ENCODE data around the gene ACSS1.
"Not testable (repeated sequence)": the region's sequence is repeated elsewhere in the genome, so short reads cannot be mapped to it uniquely, and the experiment has no call there.

The ACSS1 gene

DNA sequence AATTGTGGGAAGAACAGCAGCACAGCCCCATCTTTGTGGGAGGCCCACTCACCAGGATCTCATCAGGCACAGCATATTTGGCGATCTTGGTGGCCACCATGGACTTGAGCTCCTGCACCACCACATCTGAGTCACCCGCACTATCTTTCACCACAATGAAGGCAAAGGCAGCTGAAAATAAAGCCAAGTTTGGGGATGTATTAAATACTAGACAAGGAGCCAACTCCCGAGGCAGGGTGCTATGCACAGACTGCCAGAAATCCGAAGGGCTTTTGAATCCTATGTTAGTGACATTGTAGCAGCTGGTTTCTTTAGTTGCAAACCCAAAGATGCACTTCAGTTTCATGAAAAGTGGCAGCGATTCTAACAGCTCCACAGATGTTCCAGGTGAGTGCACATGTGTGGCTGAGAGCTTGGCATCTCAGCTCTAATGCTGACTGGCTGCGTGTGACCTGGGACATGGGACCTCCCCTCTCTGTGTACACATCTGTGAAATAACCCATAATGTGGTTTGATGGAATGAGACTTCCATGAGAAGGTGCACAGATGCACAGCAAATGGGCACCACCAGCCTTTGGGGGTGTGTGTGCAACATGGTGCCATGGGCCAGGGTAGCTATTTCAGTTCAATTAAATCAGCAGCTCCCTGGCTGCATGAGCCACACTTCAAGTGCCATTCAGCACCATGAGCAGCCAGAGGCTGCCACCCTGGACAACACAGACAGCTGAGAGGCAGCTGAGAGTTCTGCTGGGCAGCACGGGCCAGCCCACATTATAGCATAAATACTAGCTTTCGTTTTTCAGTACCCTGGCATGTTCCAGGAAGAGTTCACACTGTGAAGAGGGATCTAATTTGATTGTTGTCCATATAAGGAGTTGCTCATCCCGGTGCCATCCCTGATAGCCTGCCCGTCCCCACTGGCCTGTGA is 48.5 kb downstream of the ACSS1 start:
- no peak for DNase-seq

DNA sequence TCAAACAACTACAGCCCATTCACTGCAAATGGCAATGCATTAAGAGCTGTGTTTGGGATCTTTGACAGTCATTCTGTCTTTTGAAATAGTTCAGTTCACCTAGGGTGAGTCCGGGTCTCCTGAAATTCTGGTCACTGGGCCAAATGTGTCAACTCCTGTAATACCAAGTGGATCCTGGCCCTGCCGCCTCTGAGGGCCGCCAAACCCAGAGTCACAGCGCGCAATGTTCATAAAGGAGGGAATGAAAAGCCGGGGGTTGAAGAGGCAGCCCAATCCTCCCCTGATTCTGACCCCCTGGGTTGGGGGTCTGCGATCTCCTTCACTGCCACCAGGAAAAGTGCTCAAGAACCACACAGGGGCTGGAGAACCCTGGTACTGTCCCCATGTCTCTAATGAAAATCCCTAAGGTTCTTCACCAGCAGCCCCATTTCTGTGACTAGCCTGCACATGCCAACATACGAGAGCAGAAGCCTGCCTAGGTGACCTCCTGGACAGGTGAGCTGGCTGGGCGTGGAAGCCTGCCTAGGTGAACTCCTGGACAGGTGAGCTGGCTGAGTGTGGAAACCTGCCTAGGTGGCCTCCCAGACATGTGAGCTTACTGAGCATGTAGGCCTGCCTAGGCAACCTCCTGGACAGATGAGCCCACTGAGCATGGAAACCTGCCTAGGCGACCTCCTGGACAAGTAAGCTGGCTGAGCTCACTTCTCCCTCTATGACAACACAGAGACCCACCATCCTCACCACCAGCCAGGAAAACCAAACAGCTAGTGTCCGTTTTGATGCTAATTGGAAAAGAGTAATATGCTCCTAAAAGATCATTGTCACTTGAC is 49.3 kb downstream of the ACSS1 start:
- no peak for DNase-seq

DNA sequence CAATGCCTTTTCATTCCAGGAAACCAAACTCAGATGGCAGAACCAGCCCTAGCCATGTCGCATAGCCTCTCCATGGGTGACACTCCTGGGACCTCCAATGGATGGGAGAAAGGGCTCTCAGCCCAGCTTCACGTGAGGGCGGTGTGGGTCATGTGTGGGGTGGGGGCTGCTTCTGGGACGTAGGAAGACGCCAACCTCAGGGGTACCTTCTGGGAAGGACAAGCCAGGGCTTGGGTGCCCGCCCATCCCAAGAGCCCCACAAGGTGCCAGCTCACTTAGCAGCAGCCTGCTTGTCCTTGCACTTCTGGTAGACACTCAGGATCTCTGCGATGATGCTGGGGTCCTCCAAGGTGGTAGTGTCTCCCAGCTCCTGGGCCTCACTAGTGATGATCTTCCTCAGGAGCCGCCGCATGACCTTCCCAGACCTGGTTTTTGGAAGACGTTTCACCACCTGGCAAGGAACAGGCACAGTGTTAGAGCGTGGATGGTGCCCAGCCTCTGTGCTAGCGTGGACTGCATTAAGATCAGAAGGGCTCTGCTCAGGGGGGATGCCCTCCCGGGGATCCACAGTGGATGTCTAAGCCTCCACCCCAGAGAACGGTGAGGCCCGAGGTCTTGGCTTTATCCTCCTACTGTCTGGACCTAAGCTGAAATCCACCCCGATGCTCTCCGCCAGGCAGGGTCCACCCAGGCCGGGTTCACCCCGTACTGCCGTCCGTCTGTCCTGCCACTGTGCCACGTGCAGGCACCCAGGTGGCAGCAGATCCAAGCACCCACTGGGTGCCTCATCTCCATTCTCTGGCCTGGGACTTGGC is 50.2 kb downstream of the ACSS1 start:
- no peak for DNase-seq

DNA sequence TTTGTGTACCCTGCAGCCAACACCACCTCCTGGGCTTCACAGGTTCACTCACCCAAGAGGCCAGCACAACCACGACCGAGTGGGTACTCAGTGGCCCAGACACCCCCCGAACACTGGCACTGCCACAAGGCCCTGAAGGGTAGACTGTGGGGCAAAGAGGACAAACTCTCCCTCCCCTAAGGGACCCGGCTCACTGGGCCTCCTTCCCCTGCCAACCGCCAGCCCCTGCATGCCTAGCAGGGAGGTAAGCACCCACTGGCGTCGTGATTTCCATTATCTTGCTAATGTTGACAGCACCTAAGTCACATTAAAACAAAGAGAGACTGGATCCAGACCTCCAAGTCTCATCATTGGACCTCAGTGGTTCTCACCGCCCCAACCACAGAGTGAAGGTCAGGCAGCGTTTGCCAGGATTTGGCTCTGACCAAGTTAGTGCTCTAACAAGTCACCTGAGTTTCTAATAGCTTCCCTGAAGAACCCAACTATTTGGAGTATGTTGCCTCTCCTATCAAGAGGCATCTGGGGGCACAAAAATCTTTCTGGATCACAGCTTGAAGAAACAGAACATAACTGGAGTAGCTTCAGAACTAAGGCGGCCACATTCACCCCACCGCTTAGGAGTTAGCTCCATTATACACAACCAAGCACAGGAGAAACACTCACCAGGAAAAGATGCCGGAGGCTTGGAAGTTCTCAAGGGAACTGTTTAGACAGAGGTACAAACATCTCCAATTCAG is 51.3 kb downstream of the ACSS1 start:
- DNase-seq, result no peak

DNA sequence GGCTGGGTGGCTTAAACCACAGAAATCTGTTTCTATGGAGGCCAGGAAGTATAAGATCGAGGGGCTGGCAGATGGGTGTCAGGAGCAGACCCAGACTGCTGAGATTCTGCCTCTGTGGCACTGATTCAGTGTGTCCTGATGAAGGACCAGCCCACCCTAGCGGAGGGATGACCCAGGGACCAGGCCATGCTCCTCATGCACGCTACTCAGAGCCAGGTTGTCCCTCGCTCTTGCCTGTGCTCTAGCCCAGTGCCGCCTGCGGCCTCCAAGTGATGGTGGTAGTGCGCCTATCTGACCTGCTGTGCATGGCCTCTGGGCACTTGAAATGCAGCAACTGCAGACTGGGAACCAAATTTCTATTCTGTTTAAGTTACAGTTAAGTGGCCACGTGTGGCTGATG is 52.3 kb downstream of the ACSS1 start:
- no peak for DNase-seq

DNA sequence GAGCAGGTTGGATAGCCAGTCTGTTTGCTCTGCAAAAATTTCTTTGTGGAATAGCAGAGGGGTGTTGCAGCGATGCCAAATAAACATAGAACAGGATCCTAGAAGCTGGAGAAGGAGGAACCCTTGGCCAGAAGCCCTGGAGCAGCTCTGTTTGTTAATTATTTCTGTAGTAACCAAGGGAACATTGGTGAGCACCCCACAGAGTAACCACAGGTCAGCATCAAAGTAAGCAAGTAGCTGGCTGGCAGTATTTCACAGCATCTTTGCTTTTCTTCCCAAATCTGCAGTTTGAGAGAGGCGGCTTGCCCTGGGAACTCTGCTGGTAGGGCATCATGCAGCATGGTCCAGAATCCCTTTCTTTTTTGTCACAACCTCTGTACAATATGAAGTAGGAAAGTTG is 52.7 kb downstream of the ACSS1 start:
- DNase-seq, result peak in 1 of 2 donors; percentile 27

DNA sequence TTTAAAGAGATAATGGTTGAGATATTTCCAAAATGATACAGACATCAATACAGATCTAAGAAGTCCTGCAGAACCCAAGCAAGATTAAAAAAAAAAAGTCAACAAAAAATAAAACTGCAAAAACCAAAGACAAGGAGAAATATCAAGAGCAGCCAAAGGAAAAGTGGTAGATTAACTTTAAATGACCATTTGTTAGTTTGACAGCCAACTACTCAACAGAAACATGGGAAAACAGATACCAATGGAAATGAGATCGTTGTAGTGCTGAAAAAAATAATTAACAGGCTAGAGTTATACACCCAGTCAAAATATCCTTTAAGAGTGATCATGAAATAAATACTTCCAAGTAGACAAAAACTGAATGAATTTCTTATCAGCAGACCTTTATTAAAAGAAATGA is 54.9 kb downstream of the ACSS1 start:
- DNase-seq, result no peak

DNA sequence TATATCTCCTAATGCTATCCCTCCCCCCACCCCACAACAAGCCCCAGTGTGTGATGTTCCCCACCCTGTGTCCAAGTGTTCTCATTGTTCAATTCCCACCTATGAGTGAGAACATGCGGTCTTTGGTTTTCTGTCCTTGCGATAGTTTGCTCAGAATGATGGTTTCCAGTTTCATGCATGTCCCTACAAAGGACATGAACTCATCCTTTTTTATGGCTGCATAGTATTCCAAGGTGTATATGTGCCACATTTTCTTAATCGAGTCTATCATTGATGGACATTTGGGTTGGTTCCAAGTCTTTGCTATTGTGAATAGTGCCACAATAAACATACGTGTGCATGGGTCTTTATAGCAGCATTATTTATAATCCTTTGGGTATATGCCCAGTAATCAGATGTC is 56.6 kb downstream of the ACSS1 start:
- DNase-seq, result not testable (repeated sequence)

DNA sequence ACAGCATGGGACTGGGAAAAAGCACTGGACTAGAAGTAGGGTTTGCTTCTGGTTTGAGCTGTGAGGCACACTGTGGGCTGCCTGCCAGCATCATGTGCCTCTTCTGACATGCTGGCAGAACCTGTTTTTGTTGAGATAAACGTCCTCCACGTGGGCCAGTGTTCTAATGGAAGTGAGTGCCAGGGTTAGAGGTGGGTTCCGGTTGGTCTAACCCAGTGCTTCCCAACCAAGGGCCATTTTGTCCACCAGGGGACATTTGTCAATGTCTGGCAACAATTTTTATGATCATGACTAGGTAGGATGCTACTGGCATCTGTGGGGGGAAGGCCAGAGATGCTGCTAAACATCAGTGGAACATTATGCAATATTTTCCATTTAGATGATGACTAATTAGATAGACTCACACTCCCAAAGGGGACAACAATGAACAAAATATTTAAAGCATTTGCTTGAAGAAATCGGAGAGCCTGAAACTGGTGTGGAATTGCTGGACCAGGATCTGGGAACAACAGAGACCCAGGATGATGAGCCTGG is 57.6 kb downstream of the ACSS1 start:
- no peak for DNase-seq

DNA sequence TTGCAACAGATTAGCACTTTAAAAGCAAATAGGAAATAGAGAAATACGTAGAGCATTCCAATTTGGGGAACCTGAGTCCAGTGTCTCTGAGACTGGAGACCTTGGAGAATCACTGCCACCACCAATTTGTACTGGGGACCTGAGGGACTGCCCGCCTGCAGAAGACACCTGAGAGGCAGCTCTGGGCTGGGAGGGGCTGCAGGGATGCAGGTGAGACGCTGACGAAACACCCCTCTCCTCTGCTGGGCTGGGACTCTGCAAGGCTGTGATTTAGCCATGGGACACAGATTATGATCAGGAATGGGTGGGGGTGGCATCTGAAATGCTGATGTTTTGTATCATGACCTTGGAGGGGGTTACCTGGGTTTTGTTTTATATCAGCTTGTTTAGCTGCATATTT is 58.4 kb downstream of the ACSS1 start:
- no peak for DNase-seq

DNA sequence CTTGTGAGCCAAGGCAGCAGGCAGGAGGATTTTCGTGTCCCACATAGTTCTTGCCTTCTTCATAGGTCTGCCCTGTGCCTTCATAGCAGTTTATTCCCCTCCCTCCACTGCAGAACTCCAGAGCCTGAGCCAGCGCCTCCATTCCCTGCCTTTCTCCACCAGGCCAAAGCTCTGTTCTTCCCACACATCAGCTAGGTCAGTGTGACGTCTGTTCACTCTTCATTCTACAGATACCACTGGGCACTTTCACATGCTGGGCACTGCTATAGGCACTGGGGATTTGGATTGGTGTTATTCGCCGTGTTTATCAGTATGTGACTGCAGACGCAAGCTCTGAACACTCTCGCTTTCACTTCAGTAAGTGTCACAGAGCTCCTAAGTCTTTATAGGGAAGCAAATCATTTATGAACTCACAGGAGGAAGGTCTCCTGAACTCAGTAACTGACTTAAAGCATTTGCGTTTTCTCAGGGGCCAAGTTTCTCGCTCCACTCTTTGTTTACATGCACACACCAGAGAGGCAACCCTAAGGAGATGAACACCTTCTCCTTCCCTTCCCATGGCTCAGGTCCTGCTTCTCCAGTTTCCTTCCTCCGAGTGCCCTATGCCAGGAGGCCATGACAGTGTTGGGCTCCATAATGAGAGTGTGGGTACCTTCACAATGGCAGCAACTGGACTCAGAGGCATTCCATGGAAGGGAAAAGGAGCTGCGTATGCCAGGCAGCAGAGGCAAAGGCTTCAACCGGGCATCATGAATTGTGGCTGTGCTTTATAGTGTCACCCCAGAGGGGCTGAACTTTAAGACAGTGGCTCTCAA is 59.1 kb downstream of the ACSS1 start:
- DNase-seq, result no peak

DNA sequence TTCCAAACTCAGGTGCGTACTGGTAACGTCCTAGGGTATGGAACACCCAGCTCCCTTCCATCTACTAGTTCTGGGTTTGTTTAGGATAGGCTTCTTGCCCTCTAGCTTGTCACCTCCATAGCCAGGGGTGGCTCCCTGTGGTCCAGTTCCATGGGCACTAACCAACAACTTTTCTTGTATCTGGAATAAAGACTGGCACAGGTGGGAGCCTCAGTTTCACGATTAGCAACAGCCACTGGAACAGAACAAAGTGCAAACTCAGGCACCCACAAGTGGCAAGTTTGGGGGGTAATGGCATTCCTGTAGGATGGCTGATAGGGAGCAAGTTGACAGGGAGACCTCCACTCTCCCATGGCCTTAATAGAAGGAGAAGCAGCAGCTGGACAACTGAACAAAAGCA is 59.8 kb downstream of the ACSS1 start:
- DNase-seq, result no peak

DNA sequence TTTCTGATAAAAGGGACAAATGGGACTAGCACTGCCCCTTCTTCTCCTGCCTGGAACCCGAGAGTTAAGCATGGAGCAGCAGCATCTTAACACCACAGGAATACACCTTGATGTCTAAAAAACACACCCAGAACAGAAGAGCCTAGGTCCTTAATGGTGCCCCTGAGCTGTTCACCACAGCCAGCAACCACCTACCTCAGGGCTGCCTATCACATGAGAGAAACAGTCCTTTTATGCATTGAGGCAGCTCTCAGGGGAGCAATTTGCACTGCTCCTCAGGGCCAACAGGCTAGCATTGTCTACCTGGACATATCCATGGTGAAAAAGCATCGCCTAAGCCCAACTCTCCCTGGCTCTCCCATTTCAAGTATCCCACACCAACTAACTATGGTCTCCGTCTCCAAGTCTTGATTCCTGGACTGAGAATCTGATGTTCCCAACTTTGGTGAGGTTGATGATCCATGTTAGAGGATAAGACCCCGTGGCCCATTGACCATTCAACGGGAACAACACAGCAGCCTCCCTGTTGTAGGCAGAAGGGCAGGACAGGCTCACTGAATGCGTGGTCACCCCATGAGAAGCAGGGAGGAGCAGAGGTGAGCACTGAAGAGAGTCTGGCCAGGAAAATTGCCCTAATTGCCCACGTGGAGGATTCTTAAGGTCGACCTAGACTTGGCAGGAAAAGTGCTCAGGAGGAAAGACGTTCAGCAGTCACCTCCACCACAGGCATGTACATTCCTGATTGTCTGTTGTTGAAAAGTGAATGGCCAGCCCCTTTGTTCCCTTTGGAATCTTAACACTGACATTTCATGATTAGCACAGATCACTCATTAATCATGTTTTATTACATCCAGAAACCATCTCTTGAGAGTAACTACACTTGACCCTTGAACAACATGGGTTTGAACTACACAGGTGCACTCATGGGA is 61.2 kb downstream of the ACSS1 start:
- DNase-seq, result no peak

DNA sequence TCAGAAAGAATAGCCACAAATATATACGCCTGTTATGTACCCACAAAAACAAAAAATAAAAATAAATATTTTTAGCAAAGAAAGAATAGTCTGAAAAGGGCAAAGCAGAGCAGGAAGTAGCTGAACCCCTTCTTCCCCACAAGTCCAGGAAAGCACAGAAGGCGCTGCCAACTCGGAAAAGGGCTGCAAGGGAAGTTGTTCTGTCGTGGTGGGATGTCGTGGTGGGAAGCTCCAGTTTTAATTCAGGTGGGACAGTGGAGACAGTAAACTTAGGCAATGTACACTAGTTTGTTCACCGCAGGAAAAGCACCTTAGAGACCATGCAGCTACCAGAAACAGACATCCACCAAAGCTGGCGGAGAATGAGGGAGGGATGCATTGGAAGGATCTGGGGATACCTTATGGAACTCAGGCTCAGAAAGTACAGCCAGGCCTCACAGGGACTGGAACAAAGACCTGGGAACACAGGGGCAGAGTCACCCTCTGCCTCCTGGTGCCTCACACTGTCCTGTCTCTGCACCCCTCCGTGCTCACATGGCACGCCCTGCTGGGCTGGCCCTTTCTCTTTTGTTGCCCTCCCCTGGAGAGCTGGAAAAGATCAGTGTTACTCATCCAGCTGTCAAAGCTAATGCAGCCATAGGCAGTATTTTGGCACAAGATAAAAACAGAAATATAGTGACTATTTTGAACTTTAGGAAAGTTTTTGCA is 62.0 kb downstream of the ACSS1 start:
- DNase-seq, result no peak

DNA sequence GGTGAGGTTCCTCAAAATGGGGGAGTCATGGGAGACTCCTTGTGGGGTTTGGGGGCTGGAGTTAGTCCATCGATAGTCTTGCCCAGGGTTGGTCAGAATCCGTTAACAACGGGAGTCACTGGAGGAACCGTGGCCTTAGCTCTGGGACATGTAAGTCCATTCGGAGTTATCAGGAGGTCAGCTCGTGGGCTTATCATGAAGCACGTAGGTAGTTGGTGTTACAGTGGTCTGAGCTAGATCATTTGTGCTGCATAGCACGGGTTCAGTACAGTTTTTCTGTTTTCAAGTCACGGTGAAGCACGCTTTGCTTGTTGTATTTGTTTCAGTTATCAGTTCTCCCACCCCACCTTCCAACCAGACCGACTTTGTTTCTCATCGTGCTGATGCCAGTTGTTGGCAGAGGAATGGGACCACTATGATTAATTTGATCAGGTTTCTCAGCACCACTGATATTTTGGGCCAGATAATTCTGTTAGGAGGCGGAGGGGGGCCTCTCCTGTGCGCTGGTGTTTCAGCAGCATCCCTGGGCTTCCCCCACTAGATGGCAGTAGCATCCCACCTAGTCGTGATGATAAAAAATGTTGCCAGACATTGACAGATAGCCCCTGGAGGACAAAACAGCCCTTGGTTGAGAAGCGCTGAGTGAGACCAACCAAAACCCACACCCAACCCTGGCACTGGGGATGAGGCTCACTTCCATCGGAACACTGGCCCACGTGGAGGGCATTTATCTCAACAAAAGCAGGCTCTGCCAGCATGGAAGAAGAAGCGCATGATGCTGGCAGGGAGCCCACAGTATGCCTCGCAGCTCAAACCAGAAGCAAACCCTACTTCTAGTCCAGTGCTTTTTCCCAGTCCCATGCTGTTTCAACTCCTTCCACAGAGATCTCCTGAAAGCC is 63.2 kb downstream of the ACSS1 start:
- DNase-seq, result peak; percentile 83 to 86

DNA sequence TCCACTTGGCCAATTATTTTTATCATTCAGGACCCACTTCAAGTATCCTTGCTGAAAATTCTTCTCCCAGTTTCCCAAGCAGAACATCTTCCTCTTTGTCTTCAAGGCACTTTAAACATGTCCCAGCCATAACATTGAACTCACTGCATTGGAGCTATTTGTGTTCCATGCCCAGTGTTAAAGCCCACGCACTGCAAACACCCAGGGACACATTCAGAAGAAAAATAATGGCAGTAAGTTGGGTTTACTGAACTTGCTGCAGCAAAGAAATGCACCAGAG is 63.8 kb downstream of the ACSS1 start:
- DNase-seq, result no peak

DNA sequence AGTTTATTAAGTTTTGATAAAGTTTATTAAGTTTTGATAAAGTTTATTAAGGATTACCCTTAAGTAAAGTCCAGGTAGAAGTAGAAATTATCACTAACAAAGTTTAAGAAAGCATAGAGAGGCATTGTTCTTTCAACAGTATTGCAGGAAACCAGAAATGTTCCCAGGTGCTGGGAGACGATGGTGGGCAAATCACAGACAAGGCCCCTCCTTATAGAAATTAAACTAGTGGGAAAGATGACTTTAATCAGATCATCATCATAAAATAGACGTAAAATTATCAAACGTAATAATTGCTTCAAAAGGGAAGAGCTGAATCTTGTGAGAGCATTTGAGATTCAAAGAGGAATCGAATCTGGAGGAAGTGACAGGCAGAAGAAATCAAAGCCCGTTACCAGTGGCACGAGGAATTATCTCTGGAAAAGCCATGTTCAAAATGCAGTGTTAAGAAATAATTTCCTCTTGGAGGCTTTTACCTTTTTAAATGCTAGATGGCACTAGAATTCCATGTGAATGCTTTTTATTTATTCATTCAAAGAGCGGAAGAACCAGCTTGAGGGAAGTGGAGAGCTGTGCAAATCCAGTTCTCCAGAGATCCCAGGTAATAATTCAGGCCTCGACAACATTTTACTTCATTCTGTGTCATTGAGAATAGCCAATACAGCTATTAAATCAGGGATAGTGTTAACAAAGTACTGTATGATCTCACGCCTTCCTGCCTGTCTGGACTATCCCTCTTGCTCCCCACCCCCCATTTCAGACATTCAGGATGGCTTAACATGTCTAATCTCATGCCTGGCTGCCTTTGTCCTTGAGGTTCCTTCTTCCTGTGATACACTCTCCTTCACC is 64.4 kb downstream of the ACSS1 start:
- DNase-seq, result peak in 1 of 2 donors; percentile 89
